ENCODE data around the gene HEXIM1.

The HEXIM1 gene

GRCh38 chr17:45108051-45108450 lies 40.2 kb upstream of the HEXIM1 start:
- H3K4me1 Mint-ChIP-seq = no peaks in the 10 kb centered on the region
- no peaks in the 10 kb centered on the region for H3K27me3 Mint-ChIP-seq
- H3K27ac Mint-ChIP-seq = no peak overlapping the region
- H3K36me3 Mint-ChIP-seq = peaks cover 25% of the 10 kb centered on the region
- no peak overlapping the region for H3K4me3 Mint-ChIP-seq
- CTCF ChIA-PET = interaction anchor here (1.1 kb wide), 1 partner anchor 11 kb away, joined by 3 read pairs; no protein-coding TSS in a partner anchor
- no peak for DNase-seq
- no peaks in the 10 kb centered on the region for H3K9me3 Mint-ChIP-seq

- Mint-ChIP-seq H3K36me3 (peaks cover 19% of the 10 kb centered on the region), H3K9me3 (no peaks in the 10 kb centered on the region), H3K4me3 (no peak overlapping the region), H3K27ac (no peak overlapping the region), H3K4me1 (no peaks in the 10 kb centered on the region), H3K27me3 (no peaks in the 10 kb centered on the region)
- CTCF ChIA-PET = interaction anchor here (0.9 to 1.5 kb wide), 3 partner anchors 9 to 26 kb away, joined by 3 to 5 read pairs (median 4); partner anchors contain the start of gene ACBD4
- no peak for DNase-seq
Measured at GRCh38 chr17:45108595-45109521, 39.4 kb upstream of the HEXIM1 start.

- Mint-ChIP-seq H3K27ac (no peak overlapping the region), H3K27me3 (peaks cover 2% of the 10 kb centered on the region), H3K9me3 (no peaks in the 10 kb centered on the region), H3K4me3 (no peak overlapping the region), H3K36me3 (peaks cover 13% of the 10 kb centered on the region), H3K4me1 (no peaks in the 10 kb centered on the region)
- DNase-seq = no peak
- CTCF ChIA-PET = interaction anchor here (1.9 kb wide), 1 partner anchor 12 kb away, joined by 6 read pairs; no protein-coding TSS in a partner anchor
Measured at GRCh38 chr17:45110676-45111611, 37.3 kb upstream of the HEXIM1 start.

- CTCF ChIA-PET = interaction anchor here (1.9 kb wide), 1 partner anchor 13 kb away, joined by 6 read pairs; no protein-coding TSS in a partner anchor
- H3K27ac Mint-ChIP-seq = no peak overlapping the region
- DNase-seq = no peak
- no peaks in the 10 kb centered on the region for H3K4me1 Mint-ChIP-seq
- H3K27me3 Mint-ChIP-seq = peaks cover 10% of the 10 kb centered on the region
- H3K9me3 Mint-ChIP-seq = no peaks in the 10 kb centered on the region
- H3K4me3 Mint-ChIP-seq = no peak overlapping the region
- peaks cover 10% of the 10 kb centered on the region for H3K36me3 Mint-ChIP-seq
Measured at GRCh38 chr17:45111850-45112249, 36.4 kb upstream of the HEXIM1 start.

- no peaks in the 10 kb centered on the region for H3K9me3 Mint-ChIP-seq
- CTCF ChIA-PET = interaction anchor here (1.9 kb wide), 1 partner anchor 14 kb away, joined by 6 read pairs; no protein-coding TSS in a partner anchor
- peaks cover 9% of the 10 kb centered on the region for H3K36me3 Mint-ChIP-seq
Measured at GRCh38 chr17:45112559-45113423, 35.5 kb upstream of the HEXIM1 start.

GRCh38 chr17:45113424-45113754 lies 34.9 kb upstream of the HEXIM1 start:
- Mint-ChIP-seq H3K9me3 (no peaks in the 10 kb centered on the region), H3K4me1 (no peaks in the 10 kb centered on the region), H3K27me3 (peaks cover 15% of the 10 kb centered on the region), H3K36me3 (peaks cover 4% of the 10 kb centered on the region), H3K27ac (no peak overlapping the region), H3K4me3 (no peak overlapping the region)
- no peak for DNase-seq
- CTCF ChIA-PET = no interaction called here

More at GRCh38 chr17:45112559-45113423, 35.5 kb upstream of the HEXIM1 start:
- Mint-ChIP-seq H3K4me1 (no peaks in the 10 kb centered on the region), H3K27me3 (peaks cover 12% of the 10 kb centered on the region), H3K27ac (no peak overlapping the region), H3K4me3 (no peak overlapping the region)
- no peak for DNase-seq

- Mint-ChIP-seq H3K27ac (no peak overlapping the region), H3K27me3 (peaks cover 24% of the 10 kb centered on the region), H3K36me3 (peaks cover 2% of the 10 kb centered on the region), H3K4me3 (no peak overlapping the region), H3K4me1 (no peaks in the 10 kb centered on the region), H3K9me3 (no peaks in the 10 kb centered on the region)
- DNase-seq = no peak
- CTCF ChIA-PET = interaction anchor here (0.9 kb wide), 1 partner anchor 16 kb away, joined by 3 read pairs; no protein-coding TSS in a partner anchor
Measured at GRCh38 chr17:45114117-45114932, 34.0 kb upstream of the HEXIM1 start.

GRCh38 chr17:45115015-45115625 lies 33.2 kb upstream of the HEXIM1 start:
- CTCF ChIA-PET = no interaction called here
- Mint-ChIP-seq H3K4me1 (no peaks in the 10 kb centered on the region), H3K27me3 (peaks cover 32% of the 10 kb centered on the region), H3K36me3 (no peaks in the 10 kb centered on the region), H3K27ac (no peak overlapping the region), H3K9me3 (no peaks in the 10 kb centered on the region), H3K4me3 (no peak overlapping the region)
- DNase-seq = no peak

GRCh38 chr17:45115871-45116270 lies 32.4 kb upstream of the HEXIM1 start:
- Mint-ChIP-seq H3K27ac (no peak overlapping the region), H3K27me3 (peaks cover 38% of the 10 kb centered on the region), H3K36me3 (no peaks in the 10 kb centered on the region), H3K4me3 (no peak overlapping the region), H3K4me1 (no peaks in the 10 kb centered on the region), H3K9me3 (no peaks in the 10 kb centered on the region)
- no peak for DNase-seq
- CTCF ChIA-PET = interaction anchor here (0.7 kb wide), 1 partner anchor 20 kb away, joined by 3 read pairs; the partner anchor contains the start of gene ACBD4

GRCh38 chr17:45116434-45117016 lies 31.8 kb upstream of the HEXIM1 start:
- CTCF ChIA-PET = interaction anchor here (0.7 to 2.7 kb wide), 3 partner anchors 17 to 19 kb away, joined by 3 to 14 read pairs (median 3); partner anchors contain the start of gene ACBD4
- peaks cover 44% of the 10 kb centered on the region for H3K27me3 Mint-ChIP-seq
- no peak for DNase-seq
- H3K27ac Mint-ChIP-seq = no peak overlapping the region
- H3K36me3 Mint-ChIP-seq = no peaks in the 10 kb centered on the region
- no peak overlapping the region for H3K4me3 Mint-ChIP-seq
- no peaks in the 10 kb centered on the region for H3K4me1 Mint-ChIP-seq
- no peaks in the 10 kb centered on the region for H3K9me3 Mint-ChIP-seq

- no peak for DNase-seq
- Mint-ChIP-seq H3K27ac (no peak overlapping the region), H3K9me3 (no peaks in the 10 kb centered on the region), H3K27me3 (peaks cover 52% of the 10 kb centered on the region), H3K36me3 (no peaks in the 10 kb centered on the region), H3K4me3 (no peak overlapping the region), H3K4me1 (no peaks in the 10 kb centered on the region)
- CTCF ChIA-PET = interaction anchor here (0.6 to 2.7 kb wide), 4 partner anchors 18 to 206 kb away, joined by 3 to 14 read pairs (median 3); partner anchors contain the start of gene ACBD4
Measured at GRCh38 chr17:45117334-45117733, 30.9 kb upstream of the HEXIM1 start.

Data from activated naive CD4-positive, alpha-beta T cell treated with anti-CD3 and anti-CD28 coated beads, Interleukin-2, amount 10 ng/mL, durations not matched to agents 7 days and 5 days (primary cell).